Activated naive CD8-positive, alpha-beta T cell treated with anti-CD3 and anti-CD28 coated beads, Interleukin-2, amount 50 U/mL, for 24 hours (primary cell): ENCODE data around the gene PRR5L.
A peak's percentile ranks its signal among the peaks of the same experiment; 100 is the strongest.
"Not testable (repeated sequence)": the region's sequence is repeated elsewhere in the genome, so short reads cannot be mapped to it uniquely, and the experiment has no call there.

ENCODE experiments used
- ATAC-seq: fragments of 150-1000 bp; cut with Tn5 transposase; one replicate; pipeline ENCODE4 v1.10.0; 2021
- DNase-seq: peaks from one replicate; pipeline ENCODE4 v3.0.0; 2021
- H3K27ac Mint-ChIP-seq: one replicate; pipeline ENCODE4 v1.8.0; 2021; ENCODE audit warnings: mild to moderate bottlenecking, mixed read lengths
- H3K27me3 Mint-ChIP-seq: one replicate; pipeline ENCODE4 v1.8.0; 2021; ENCODE audit warnings: mixed read lengths
- H3K36me3 Mint-ChIP-seq: one replicate; pipeline ENCODE4 v1.8.0; 2021; ENCODE audit warnings: low read depth, mixed read lengths
- H3K4me1 Mint-ChIP-seq: one replicate; pipeline ENCODE4 v1.8.0; 2021; ENCODE audit warnings: mixed read lengths
- H3K4me3 Mint-ChIP-seq: one replicate; pipeline ENCODE4 v1.8.0; 2021; ENCODE audit warnings: mild to moderate bottlenecking, moderate library complexity, mixed read lengths
- H3K9me3 Mint-ChIP-seq: one replicate; pipeline ENCODE4 v1.8.0; 2021; ENCODE audit warnings: mixed read lengths

The PRR5L gene

DNA sequence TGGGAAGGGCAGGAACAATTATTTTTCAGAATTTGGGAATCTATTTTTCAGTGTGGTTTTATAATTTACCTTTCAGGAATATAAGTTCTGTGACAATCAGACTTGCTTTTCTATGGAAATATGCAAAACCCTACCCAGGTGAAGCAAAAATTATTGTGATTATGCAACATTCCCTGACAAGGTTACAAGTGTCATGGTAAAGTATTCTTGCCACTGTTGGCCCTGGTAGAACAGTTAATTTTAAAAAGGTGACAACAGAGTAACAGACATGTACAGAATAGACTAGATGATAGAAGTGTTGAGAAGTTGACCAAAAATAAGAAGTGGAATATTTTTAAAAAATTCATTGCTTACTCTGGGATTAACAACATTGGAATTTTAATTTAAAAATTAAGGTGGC is 184.7 kb downstream of the PRR5L start:
- no peak overlapping the region for H3K4me3 Mint-ChIP-seq
- peaks cover 17% of the 10 kb centered on the region for H3K36me3 Mint-ChIP-seq
- peaks cover 4% of the 10 kb centered on the region for H3K9me3 Mint-ChIP-seq
- DNase-seq (no peak), ATAC-seq (no peak)
- H3K27me3 Mint-ChIP-seq = no peaks in the 10 kb centered on the region
- peaks cover 4% of the 10 kb centered on the region for H3K4me1 Mint-ChIP-seq
- H3K27ac Mint-ChIP-seq = no peak overlapping the region

DNA sequence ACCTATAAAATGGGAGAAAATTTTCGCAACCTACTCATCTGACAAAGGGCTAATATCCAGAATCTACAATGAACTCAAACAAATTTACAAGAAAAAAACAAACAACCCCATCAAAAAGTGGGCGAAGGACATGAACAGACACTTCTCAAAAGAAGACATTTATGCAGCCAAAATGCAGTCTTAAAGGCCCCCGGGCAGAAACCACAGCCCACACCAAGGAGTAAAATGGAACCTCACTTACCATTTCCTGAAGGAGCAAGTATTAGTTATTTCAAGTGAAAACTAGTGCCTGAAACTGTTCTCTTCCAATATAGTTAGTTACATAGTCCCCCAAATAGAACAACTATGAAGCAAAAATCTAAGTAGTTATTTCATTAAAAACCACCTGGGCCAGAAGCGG is 187.0 kb downstream of the PRR5L start:
- H3K4me1 Mint-ChIP-seq = peaks cover 15% of the 10 kb centered on the region
- ATAC-seq = not testable (repeated sequence)

DNA sequence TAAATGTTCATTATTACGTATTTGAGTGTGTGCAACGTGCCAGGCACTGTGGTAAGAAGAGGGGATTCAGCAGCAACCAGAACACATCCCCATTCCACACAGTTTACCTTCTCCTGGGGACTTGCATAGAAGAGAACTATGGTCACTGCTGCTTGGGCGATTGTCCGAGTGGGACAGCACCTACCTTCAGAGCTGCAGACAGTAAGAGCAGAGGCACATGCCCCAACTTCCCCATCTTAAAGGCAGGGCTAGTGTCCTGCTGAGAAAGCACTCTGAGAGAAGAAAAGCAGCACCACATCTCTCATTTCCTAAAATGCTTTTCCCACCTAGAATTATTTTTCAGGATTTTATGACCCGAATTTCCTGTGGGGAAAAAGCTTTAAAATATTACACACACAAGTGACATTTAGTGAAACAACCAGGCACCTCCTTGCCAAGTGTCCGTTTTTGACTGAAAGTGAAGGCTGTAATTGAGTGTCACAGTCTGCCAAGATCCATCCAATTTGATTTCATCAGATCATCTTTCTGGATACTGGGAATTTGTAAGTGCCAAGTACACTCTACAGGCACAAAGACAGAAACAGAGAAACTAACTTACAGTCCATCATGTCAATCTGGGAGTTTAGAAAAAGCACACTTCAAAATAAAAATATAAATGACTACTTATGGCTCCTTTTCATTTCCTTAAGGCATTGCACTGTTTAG is 189.4 kb downstream of the PRR5L start:
- no peak for DNase-seq

More for the DNA sequence above, 187.0 kb downstream of the PRR5L start:
- not testable (repeated sequence) for H3K4me3 Mint-ChIP-seq, H3K9me3 Mint-ChIP-seq, H3K27me3 Mint-ChIP-seq, DNase-seq, H3K27ac Mint-ChIP-seq
- H3K36me3 Mint-ChIP-seq = peaks cover 26% of the 10 kb centered on the region

DNA sequence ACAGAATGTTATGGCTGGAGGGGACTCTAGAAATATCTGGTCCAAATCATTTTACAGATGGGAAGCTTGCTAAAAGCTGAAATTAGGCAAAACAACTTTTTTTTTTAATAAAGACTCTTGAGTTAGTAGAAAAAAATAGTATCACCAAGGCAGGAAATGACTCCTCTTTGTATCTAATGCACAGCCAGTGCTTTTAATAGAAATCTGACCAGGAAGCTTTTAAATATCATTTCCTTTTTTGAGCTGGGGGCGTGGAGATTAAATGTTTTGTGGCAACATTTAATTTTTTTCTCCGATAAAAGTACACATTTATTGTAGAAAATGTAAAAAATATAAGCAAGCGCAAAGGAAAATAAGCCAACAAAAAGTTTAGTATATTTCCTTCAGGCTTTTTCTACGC is 191.5 kb downstream of the PRR5L start:
- H3K27ac Mint-ChIP-seq = peak overlapping the region; percentile 59
- no peak overlapping the region for H3K4me3 Mint-ChIP-seq
- H3K27me3 Mint-ChIP-seq = no peaks in the 10 kb centered on the region
- ATAC-seq (no peak), DNase-seq (no peak)
- peaks cover 30% of the 10 kb centered on the region for H3K4me1 Mint-ChIP-seq
- peaks cover 4% of the 10 kb centered on the region for H3K9me3 Mint-ChIP-seq
- H3K36me3 Mint-ChIP-seq = peaks cover 53% of the 10 kb centered on the region

More for the DNA sequence above, 189.4 kb downstream of the PRR5L start:
- no peak overlapping the region for H3K27ac Mint-ChIP-seq
- H3K27me3 Mint-ChIP-seq = no peaks in the 10 kb centered on the region
- H3K9me3 Mint-ChIP-seq = peaks cover 4% of the 10 kb centered on the region
- H3K36me3 Mint-ChIP-seq = peaks cover 40% of the 10 kb centered on the region
- H3K4me1 Mint-ChIP-seq = peaks cover 27% of the 10 kb centered on the region
- no peak overlapping the region for H3K4me3 Mint-ChIP-seq
- no peak for ATAC-seq

DNA sequence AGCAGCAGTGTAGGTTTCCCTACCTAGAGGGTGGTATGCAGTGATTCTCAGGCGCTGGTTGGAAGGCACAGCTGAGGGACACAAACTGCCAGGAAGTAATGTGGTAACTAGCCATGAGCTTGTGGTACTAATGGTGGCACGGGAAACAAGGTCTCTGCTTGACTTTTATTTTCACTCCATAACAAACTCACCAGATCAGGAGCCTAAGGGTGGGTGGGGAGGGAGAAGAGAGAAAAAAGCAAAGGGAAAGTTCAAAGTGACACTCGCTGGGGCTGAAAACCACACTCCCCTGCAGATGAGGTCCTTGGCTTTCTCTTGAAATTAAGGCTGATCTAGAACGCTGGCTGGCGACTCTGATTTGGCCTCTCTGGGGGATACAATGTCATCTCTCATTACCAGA is 192.0 kb downstream of the PRR5L start:
- ATAC-seq (peak; percentile 10), DNase-seq (no peak)
- peak overlapping the region; percentile 59 for H3K27ac Mint-ChIP-seq
- H3K4me1 Mint-ChIP-seq = peaks cover 29% of the 10 kb centered on the region
- H3K9me3 Mint-ChIP-seq = peaks cover 2% of the 10 kb centered on the region
- H3K27me3 Mint-ChIP-seq = no peaks in the 10 kb centered on the region
- H3K4me3 Mint-ChIP-seq = no peak overlapping the region
- peaks cover 53% of the 10 kb centered on the region for H3K36me3 Mint-ChIP-seq

DNA sequence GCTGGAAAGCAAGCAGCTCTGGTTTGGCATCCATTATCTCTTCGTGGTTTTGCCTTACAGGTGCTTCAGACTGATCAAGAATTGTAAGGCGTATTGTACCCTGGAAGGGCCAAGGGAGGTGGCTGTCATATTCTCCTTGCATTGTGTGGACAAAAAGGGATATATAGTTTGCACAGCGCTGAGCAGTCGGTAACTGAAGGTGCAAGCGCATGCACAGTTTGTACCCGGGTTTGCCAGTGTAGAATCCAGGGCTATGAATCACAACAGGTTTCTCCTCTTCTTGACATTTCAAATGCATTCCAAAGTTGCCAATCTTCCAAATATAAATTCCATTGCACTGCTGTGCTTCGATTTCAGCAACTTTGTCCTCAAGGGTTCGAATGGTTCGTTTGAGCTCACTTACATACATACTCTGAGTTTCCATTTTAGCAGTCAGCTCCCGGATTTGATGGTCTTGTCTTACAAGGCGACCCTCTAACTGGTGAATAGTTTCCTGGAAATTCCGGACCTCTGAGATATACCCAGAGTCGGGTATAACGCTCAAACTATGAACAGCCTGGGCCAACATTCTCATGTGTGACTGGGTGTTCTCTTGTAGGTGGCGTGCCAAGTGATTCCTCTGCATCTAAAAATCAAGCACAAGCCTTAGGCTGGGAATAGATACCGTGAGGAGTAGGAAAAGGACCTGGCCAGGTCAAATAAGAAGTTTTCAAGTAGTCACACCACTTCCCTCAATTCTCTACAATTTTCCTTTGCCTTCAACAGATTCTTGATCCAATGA is 194.1 kb downstream of the PRR5L start:
- no peak overlapping the region for H3K4me3 Mint-ChIP-seq
- no peak for ATAC-seq
- H3K27me3 Mint-ChIP-seq = no peaks in the 10 kb centered on the region
- peaks cover 27% of the 10 kb centered on the region for H3K4me1 Mint-ChIP-seq
- no peak overlapping the region for H3K27ac Mint-ChIP-seq
- H3K9me3 Mint-ChIP-seq = no peaks in the 10 kb centered on the region
- no peak for DNase-seq
- peaks cover 45% of the 10 kb centered on the region for H3K36me3 Mint-ChIP-seq

DNA sequence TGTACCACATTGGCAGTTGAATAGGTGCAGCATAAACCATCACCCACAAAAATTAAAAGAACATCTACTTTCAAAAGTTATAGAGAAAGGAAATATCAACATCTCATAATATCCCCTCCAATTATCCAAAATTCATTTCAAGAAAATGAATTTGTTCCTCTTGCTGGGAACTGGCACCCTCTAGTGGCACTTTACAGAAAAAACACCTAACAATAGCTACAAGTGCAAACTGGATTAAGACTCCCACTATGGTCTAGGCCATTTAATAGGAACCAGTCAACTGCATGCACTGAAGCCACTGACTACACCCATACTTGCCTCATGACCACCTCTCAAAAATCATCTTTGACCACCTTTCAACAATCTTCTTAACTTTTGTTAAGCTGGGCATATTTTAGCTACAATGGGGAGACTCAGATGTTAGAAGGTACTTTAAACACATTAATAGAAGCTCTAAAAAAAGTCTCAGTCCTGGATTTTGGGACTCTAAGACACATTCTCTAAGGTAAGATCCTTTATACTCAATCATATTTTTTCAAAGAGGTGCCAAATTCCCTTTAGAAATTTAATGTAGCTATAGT is 196.7 kb downstream of the PRR5L start:
- ATAC-seq (no peak), DNase-seq (peak; percentile 20)
- Mint-ChIP-seq H3K27me3 (no peaks in the 10 kb centered on the region), H3K4me1 (peaks cover 18% of the 10 kb centered on the region), H3K27ac (no peak overlapping the region), H3K4me3 (no peak overlapping the region), H3K36me3 (peaks cover 38% of the 10 kb centered on the region), H3K9me3 (no peaks in the 10 kb centered on the region)

DNA sequence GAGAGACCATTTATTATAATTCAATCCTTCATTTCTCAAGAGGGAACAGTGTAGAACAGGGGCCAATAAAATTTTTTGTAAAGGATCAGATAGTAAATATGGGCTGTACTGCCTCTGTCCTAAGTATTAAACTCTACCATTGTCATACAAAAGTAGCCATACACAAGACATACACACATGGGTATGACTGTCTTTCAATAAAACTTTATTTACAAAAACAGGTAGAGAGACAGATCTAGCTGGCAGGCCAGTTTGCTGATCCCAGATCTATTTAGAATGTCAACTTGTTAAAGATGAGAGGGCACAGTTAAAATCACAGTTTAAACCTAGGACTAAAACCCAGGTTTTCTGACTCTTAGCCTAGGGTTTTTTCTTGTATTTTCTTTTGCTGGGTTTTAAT is 197.2 kb downstream of the PRR5L start:
- H3K36me3 Mint-ChIP-seq = peaks cover 36% of the 10 kb centered on the region
- peaks cover 13% of the 10 kb centered on the region for H3K4me1 Mint-ChIP-seq
- no peaks in the 10 kb centered on the region for H3K9me3 Mint-ChIP-seq
- H3K4me3 Mint-ChIP-seq = no peak overlapping the region
- no peak overlapping the region for H3K27ac Mint-ChIP-seq
- no peak for ATAC-seq
- no peaks in the 10 kb centered on the region for H3K27me3 Mint-ChIP-seq
- no peak for DNase-seq

DNA sequence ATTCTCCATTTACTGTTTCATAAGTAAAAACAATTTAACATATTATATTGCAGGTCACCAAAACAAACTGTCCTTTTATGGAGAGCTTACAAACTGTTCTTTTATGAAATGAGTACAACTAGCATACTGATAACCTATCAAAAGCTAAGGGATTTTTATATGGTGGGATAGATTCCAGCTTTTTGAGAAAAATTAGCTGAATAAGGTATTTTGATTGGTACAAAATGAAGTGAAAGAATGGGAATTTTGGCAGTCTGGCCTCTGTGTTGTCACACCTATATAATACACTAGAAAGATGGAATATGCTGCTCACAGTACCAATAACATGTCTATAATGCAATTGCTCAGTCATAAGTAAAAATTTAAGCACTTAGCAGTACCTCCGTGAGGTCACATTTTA is 202.6 kb downstream of the PRR5L start:
- H3K36me3 Mint-ChIP-seq = peaks cover 15% of the 10 kb centered on the region
- DNase-seq = no peak
- no peaks in the 10 kb centered on the region for H3K27me3 Mint-ChIP-seq
- H3K27ac Mint-ChIP-seq = no peak overlapping the region
- no peak overlapping the region for H3K4me3 Mint-ChIP-seq
- H3K4me1 Mint-ChIP-seq = peaks cover 20% of the 10 kb centered on the region
- H3K9me3 Mint-ChIP-seq = no peaks in the 10 kb centered on the region
- ATAC-seq = no peak

DNA sequence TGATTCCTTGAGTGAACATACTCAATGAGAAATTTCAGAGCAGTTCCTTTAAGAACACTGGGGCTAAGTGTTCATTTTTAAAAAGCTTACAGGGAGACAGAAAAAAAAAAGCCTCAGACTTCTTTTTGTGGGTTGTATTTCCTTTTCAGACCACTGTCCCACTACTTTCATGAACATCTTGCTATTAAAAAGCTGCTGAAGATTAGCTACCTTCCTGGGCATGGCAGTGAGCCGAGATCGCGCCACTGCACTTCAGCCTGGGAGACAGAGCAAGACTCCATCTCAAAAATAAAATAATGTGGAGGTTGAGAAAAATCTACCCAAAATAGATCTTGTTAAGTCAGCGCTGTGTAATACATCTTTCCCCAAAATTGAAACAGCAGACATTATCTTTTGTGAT is 203.2 kb downstream of the PRR5L start:
- Mint-ChIP-seq H3K27ac (peak overlapping the region; percentile 15), H3K9me3 (no peaks in the 10 kb centered on the region), H3K27me3 (no peaks in the 10 kb centered on the region), H3K4me3 (no peak overlapping the region), H3K36me3 (peaks cover 15% of the 10 kb centered on the region), H3K4me1 (peaks cover 20% of the 10 kb centered on the region)
- DNase-seq (no peak), ATAC-seq (no peak)

DNA sequence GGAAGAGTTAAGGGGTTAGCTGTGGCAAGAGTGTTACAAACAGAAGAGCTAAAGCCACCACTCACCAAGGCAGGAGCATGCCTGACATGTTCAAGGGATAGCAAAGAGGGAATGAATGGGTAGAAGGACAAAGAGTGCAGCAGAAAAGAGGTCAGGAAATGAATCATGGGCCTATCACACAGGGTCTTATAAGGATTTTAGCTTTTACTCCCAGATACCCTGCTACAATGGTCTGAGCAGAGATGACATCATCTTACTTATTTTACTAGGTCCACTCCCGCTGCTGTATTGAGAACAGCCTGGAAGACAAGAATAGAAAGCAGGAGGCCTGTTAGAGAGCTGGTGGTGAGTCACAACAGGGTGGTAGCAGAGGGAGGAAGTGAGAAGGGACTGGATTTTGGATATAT is 204.2 kb downstream of the PRR5L start:
- Mint-ChIP-seq H3K4me1 (peaks cover 22% of the 10 kb centered on the region), H3K36me3 (peaks cover 12% of the 10 kb centered on the region), H3K27me3 (no peaks in the 10 kb centered on the region), H3K27ac (peak overlapping the region; percentile 68), H3K9me3 (no peaks in the 10 kb centered on the region), H3K4me3 (no peak overlapping the region)
- DNase-seq (no peak), ATAC-seq (peak; percentile 73)

DNA sequence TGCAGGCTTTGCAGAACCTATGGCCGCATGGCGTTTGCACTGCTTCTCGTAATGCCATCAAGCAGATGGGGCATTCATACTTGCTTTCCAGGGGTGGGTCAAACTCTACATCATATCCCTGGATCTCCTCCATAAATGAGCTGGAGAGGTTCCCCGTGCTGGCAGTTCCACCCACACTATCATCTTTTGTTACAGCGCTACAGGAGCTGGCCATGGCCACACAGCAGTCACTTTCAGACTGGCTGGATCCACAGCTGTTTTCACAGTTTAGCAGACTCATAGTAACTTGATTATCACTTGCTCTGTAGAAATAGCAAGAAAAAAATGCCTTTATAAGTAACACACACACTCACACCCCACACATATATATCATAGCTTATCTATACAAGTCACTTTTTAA is 205.1 kb downstream of the PRR5L start:
- Mint-ChIP-seq H3K4me3 (no peak overlapping the region), H3K4me1 (peaks cover 32% of the 10 kb centered on the region), H3K27me3 (no peaks in the 10 kb centered on the region), H3K27ac (no peak overlapping the region), H3K36me3 (peaks cover 11% of the 10 kb centered on the region), H3K9me3 (no peaks in the 10 kb centered on the region)
- ATAC-seq (no peak), DNase-seq (no peak)

DNA sequence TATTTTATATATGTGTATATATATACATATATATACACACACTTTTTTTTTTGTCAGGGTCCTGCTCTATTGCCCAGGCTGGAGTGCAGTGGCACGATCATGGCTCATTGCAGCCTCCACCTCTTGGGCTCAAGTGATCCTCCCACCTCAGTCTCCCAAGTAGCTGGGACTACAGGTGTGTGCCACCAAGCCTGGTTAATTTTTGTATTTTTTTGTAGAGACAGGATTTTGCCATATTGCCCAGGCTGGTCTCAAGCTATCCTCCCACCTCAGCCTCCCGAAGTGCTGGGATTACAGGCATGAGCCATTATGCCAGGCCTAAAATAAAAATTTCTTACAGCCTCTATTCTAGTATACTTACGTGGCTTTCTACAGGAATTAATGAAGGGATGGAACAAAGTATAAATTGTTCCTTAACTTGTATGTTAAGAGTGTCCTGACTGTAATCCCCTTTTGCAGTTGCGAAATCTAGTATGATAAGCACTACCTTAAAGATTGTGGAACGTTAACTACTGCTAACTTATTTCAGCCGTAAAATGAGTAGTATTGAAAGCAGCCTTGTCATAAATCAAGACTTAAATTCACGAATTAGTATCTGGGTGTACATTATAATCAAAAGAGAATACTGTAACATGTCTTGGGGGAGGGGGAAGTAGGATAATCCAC is 211.9 kb downstream of the PRR5L start:
- H3K36me3 Mint-ChIP-seq = no peaks in the 10 kb centered on the region
- ATAC-seq (no peak), DNase-seq (no peak)
- H3K27me3 Mint-ChIP-seq = no peaks in the 10 kb centered on the region
- H3K27ac Mint-ChIP-seq = peak overlapping the region; percentile 88
- peaks cover 32% of the 10 kb centered on the region for H3K4me1 Mint-ChIP-seq
- peak overlapping the region; percentile 94 for H3K4me3 Mint-ChIP-seq
- H3K9me3 Mint-ChIP-seq = no peaks in the 10 kb centered on the region

DNA sequence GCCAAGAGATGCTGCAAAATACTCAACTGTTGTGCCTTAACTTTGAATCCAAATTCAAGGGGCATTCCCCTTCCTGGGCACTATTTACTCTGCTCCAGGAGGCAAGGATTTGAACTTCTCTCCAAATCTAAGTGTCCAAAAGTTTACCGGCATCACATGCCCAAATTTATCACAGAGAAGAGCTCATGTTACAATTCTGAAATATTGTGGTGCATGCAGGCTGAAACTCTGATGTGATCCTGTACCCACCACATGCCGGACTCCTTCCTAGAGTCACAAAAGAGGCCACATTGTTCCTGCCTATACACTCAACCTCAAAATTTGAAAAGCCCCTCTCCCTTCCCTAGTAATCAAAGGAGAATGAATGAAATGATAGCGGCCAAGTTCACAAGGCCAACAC is 212.7 kb downstream of the PRR5L start:
- no peak for ATAC-seq
- H3K4me1 Mint-ChIP-seq = peaks cover 32% of the 10 kb centered on the region

More for the DNA sequence above, 212.7 kb downstream of the PRR5L start:
- Mint-ChIP-seq H3K27me3 (no peaks in the 10 kb centered on the region), H3K27ac (peak overlapping the region; percentile 88), H3K4me3 (peak overlapping the region; percentile 94), H3K9me3 (no peaks in the 10 kb centered on the region), H3K36me3 (no peaks in the 10 kb centered on the region)
- no peak for DNase-seq
